Measurements from ENCODE around the gene BRINP3.

DNA sequence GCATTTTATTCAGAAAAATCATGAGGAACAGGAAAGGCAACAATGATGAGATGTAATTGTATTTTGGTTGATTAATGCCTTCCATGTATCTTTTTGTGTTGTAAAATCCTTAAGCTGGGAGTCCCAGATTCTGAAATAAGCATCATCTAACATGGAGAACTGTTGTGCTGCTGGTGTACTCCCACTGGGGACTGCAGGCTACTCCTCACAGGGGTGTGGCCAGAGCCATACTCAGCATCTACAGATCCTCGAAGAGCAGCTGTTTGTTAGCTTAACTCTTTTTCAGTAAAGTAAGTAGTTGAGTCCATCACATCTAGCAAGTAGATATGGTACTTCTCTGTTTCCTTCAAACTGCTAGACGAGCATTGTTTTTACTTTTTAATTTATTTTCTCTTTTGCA lies 358.0 kb downstream of the BRINP3 start:
- TF ChIP-seq POLR2A (IDR thresholded peaks at IDR 0.05): no peak
- TF ChIP-seq, protein P1, sequence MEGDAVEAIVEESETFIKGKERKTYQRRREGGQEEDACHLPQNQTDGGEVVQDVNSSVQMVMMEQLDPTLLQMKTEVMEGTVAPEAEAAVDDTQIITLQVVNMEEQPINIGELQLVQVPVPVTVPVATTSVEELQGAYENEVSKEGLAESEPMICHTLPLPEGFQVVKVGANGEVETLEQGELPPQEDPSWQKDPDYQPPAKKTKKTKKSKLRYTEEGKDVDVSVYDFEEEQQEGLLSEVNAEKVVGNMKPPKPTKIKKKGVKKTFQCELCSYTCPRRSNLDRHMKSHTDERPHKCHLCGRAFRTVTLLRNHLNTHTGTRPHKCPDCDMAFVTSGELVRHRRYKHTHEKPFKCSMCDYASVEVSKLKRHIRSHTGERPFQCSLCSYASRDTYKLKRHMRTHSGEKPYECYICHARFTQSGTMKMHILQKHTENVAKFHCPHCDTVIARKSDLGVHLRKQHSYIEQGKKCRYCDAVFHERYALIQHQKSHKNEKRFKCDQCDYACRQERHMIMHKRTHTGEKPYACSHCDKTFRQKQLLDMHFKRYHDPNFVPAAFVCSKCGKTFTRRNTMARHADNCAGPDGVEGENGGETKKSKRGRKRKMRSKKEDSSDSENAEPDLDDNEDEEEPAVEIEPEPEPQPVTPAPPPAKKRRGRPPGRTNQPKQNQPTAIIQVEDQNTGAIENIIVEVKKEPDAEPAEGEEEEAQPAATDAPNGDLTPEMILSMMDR (IDR thresholded peaks at IDR 0.05): no peak

Measured in Peyer's patch (tissue), 4 donors.